Cardiac fibroblast (primary cell): ENCODE data around the gene FPGS.
"Not testable (repeated sequence)": the region's sequence is repeated elsewhere in the genome, so short reads cannot be mapped to it uniquely, and the experiment has no call there.

Source experiments
- DNase-seq, 2 donors: peaks; one replicate each; pipeline versions ENCODE4 v3.0.0 to v3.0.0-alpha.2; 2010; ENCODE audit warnings: low read depth in 2 of 2
- H3K4me3 ChIP-seq, 2 donors: replicated peaks in 1 of 2; 1 replicate in 1 of 2; 2 replicates in 1 of 2; pipeline ENCODE4 v1.5.1; 2011; ENCODE audit warnings: low read depth in 2 of 2, low read length in 2 of 2, mild to moderate bottlenecking in 2 of 2, moderate library complexity in 1 of 2
- CTCF ChIP-seq: IDR thresholded peaks from one replicate; pipeline ENCODE4 v1.5.1; 2011; ENCODE audit warnings: low read depth, mild to moderate bottlenecking, low read length, inconsistent platforms

FPGS gene

DNA sequence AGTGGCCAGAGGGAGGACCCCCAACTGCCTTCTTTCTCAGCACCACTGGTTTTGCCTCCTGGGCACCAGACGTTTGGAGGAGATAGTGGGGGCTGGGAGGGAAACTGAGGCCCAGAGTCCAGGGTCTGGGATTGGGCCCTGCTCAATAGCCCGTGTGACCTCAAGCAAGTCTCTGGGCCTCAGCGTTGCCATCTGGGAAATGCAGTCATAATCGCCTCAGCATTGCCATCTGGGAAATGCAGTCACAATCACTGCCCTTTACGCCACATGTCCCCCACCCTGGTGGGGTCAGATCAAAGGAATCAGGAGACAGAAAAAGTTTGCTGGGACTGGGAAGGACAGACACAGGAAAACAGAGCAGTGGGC lies 25.8 kb upstream of the FPGS start:
- no peak overlapping the region for H3K4me3 ChIP-seq
- TF ChIP-seq CTCF = no peak
- DNase-seq = no peak

GRCh38 chr9:127777368-127777980 lies 25.2 kb upstream of the FPGS start:
- H3K4me3 ChIP-seq = no peak overlapping the region
- DNase-seq = no peak
- no peak for TF ChIP-seq CTCF

GRCh38 chr9:127778280-127779135 lies 24.2 kb upstream of the FPGS start, which contains the start of gene SH2D3C:
Gene SH2D3C (minus strand): TSS chr9:127778666. CDS start chr9:127778627, 39 bp downstream.
- TF ChIP-seq CTCF = no peak
- no peak within 1 kb of the TSS for H3K4me3 ChIP-seq
- DNase-seq = peak in 1 of 2 donors; percentile 52

- TF ChIP-seq CTCF = no peak
- no peak overlapping the region for H3K4me3 ChIP-seq
- DNase-seq = peak; percentile 45 to 58
These were observed 23.3 kb upstream of the FPGS start for GRCh38 chr9:127779136-127779981.

DNA sequence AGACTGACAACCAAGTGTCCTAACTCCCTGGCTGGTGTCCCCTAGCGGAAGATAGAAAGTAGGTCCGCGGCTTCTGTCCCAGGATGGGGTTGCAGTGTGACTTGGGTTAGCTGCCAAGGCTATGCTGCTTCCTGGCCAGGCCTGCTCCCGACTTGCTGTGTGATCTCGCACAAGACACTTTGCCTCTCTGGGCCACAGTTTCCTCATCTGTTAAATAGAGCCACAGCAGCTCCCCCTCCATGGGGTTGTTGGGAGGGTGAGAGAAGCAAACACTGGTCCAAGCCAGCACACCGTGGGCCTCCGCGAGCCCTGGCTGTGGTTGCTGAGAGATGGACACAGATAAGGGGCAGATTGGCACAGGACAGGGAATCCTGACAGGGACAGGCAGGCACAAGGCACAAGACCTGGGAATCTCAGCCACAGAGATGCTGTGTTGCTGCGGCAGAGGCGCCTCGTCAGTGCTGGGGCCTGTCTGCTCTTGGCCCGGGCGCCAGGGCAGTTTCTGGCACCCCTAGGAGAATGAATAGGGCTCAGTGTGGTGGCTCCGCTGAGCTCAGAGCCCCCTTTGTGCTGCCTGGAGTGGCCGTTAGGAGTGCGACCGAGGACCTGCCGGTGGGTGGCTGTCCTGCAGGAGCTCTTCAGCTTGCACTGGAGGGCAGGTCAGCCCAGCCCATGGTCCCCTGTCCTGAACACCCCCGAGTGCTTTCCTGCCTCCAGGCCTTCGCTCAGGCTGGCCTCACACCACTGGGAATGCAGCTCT lies 22.4 kb upstream of the FPGS start:
- DNase-seq = no peak
- no peak for TF ChIP-seq CTCF
- H3K4me3 ChIP-seq = no peak overlapping the region

DNA sequence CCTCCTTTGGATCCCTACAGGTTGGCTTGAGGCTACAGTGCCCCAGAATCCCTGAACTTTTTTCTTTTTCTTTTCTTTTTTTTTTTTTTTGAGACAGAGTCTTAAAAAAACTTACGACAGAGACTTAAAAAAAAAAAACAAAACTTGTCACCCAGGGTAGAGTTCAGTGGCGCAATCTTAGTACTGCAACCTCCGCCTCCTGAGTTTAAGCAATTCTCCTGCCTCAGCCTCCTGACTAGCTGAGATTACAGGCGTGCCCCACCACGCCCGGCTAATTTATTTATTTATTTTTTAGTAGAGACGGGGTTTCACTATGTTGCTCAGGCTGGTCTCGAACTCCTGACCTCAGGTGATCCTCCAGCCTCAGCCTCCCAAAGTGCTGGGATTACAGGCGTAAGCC lies 21.8 kb upstream of the FPGS start:
- not testable (repeated sequence) for H3K4me3 ChIP-seq, DNase-seq
